Measurements from ENCODE around the gene OPCML. TPM values are rescaled to one million over a fixed set of nuclear protein-coding genes. Genes with fewer than 3 reads are reported as not detected.

The OPCML gene
- total and polyA plus RNA-seq, 7 donors, result 0.01 to 0.80 (median 0.07) TPM; not detected in 4

DNA sequence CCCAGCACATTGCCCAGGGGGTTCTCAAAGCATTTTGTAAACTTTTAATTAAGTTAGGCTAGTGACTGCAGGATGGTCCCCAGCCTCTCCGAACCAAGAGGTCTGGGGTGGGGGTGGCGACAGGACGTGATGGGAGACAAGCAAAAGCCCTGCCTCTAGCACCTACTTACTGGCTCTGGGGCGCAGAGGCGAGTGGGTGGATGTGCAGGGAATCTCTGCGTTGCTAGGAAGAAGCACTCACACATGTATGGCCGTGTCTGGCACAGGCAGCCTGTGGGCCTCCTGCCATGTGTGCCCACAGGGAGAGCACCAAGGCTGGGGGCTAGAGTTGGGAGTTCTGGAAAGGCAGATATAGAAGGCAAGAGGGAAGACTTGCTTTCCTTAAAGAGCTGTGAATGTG lies 6.3 kb downstream of the OPCML start:
- H3K9me3 ChIP-seq, result no peaks in the 10 kb centered on the region
- DNase-seq (no peak), ATAC-seq (no peak)
- TF ChIP-seq, protein P1, sequence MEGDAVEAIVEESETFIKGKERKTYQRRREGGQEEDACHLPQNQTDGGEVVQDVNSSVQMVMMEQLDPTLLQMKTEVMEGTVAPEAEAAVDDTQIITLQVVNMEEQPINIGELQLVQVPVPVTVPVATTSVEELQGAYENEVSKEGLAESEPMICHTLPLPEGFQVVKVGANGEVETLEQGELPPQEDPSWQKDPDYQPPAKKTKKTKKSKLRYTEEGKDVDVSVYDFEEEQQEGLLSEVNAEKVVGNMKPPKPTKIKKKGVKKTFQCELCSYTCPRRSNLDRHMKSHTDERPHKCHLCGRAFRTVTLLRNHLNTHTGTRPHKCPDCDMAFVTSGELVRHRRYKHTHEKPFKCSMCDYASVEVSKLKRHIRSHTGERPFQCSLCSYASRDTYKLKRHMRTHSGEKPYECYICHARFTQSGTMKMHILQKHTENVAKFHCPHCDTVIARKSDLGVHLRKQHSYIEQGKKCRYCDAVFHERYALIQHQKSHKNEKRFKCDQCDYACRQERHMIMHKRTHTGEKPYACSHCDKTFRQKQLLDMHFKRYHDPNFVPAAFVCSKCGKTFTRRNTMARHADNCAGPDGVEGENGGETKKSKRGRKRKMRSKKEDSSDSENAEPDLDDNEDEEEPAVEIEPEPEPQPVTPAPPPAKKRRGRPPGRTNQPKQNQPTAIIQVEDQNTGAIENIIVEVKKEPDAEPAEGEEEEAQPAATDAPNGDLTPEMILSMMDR (IDR thresholded peaks at IDR 0.05), result no peak
- no peaks in the 10 kb centered on the region for H3K36me3 ChIP-seq (ENCODE audit: insufficient read depth in 1 of 2, low read depth in 1 of 2)
- no peak overlapping the region for H3K27ac ChIP-seq
- H3K4me3 ChIP-seq, result no peak overlapping the region
- no peaks in the 10 kb centered on the region for H3K4me1 ChIP-seq
- intact Hi-C loops (cut with DNase I), result no loop called here
- WGBS, 3 donors, result 69 to 79% (median 78%) methylated on average over 7 of the region's 7 CpGs
- H3K27me3 ChIP-seq (ENCODE audit: insufficient read depth in 3 of 3, low read length in 2 of 3), result peaks cover 3 to 28% (median 14%) of the 10 kb centered on the region in 3 donors

DNA sequence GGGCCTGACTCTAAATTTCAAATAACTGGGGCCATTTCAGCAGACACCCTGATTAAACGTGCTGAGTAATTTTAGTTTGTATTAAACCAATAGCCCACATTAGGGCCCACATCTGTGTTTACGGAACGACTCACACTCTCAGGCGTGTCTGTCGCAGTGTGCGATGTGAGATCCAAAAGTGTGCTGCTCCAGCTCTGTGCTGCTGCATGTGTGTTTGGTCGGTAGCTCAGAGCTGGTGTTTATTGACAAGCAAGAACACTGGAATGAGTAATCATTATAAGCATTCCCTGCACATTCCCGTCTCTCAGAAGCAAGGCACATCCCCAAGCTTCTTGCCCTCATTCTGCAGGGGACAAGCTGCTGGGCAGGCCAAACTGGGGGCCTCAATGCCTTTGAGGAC lies 7.8 kb downstream of the OPCML start:
- intact Hi-C loops (cut with DNase I), result no loop called here
- H3K36me3 ChIP-seq (ENCODE audit: insufficient read depth in 1 of 2, low read depth in 1 of 2), result no peaks in the 10 kb centered on the region
- no peak overlapping the region for H3K4me3 ChIP-seq
- TF ChIP-seq, protein P1 (IDR thresholded peaks at IDR 0.05), result no peak
- peaks cover 3 to 15% (median 9%) of the 10 kb centered on the region in 3 donors for H3K27me3 ChIP-seq (ENCODE audit: insufficient read depth in 3 of 3, low read length in 2 of 3)
- H3K27ac ChIP-seq, result no peak overlapping the region
- H3K4me1 ChIP-seq, result no peaks in the 10 kb centered on the region
- H3K9me3 ChIP-seq, result no peaks in the 10 kb centered on the region
- DNase-seq (no peak), ATAC-seq (no peak)
- 85 to 91% (median 87%) methylated on average over 8 of the region's 8 CpGs for WGBS, 3 donors

DNA sequence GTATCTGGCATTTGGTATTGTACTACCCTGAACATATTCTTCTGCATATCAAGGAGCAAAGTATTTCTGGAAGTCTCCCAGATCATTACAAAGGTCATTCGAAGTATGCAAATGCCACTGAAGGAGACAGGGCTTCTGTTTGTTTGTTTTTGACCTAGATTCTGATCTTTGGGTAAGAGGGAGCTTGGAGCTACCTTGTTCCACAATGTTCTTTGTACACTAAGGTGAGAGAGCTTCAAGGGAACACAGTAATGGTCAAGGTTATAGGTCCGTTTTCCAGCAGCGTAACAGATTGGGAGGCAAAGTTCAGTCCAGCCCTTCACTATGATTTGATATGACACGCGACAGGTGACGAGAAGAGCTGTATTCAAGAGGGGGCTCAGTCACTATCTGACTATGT lies 10.0 kb downstream of the OPCML start:
- H3K36me3 ChIP-seq (ENCODE audit: insufficient read depth in 1 of 2, low read depth in 1 of 2), result no peaks in the 10 kb centered on the region
- H3K4me3 ChIP-seq, result no peak overlapping the region
- DNase-seq, result no peak
- no peaks in the 10 kb centered on the region for H3K4me1 ChIP-seq
- no peak for ATAC-seq
- H3K9me3 ChIP-seq, result no peaks in the 10 kb centered on the region
- TF ChIP-seq, protein P1 (IDR thresholded peaks at IDR 0.05), result no peak
- WGBS, 3 donors, result 86 to 91% (median 87%) methylated on average over 6 of the region's 6 CpGs
- intact Hi-C loops (cut with DNase I), result no loop called here
- H3K27me3 ChIP-seq (ENCODE audit: insufficient read depth in 3 of 3, low read length in 2 of 3), result no peaks in the 10 kb centered on the region
- H3K27ac ChIP-seq, result no peak overlapping the region

DNA sequence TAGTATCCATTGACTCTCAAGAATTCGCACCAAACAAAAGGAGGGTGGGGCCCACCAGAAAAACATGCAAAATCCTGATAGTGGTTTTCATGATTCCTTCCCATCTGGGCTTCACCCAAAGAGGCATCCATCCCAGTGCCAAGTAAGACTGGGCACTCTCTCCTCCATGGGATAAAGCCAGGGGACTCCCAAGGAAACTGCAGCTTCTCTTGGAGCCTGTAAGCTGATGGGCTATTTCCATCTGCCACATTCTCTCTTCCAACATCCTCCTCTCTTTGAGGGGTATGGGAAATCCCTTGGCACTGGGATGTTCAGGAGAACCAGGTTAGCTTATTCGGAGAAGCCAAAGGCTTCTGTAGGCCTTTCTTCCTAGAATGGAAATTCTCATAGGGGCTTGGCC lies 10.8 kb downstream of the OPCML start:
- Histone ChIP-seq H3K36me3 (ENCODE audit: insufficient read depth in 1 of 2, low read depth in 1 of 2) (no peaks in the 10 kb centered on the region), H3K27me3 (ENCODE audit: insufficient read depth in 3 of 3, low read length in 2 of 3) (no peaks in the 10 kb centered on the region), H3K4me1 (no peaks in the 10 kb centered on the region), H3K27ac (no peak overlapping the region), H3K4me3 (no peak overlapping the region), H3K9me3 (no peaks in the 10 kb centered on the region)
- ATAC-seq (no peak), DNase-seq (no peak)
- intact Hi-C loops (cut with DNase I), result no loop called here
- 62 to 82% (median 64%) methylated on average over 2 of the region's 2 CpGs for WGBS, 3 donors
- TF ChIP-seq, protein P1 (IDR thresholded peaks at IDR 0.05), result no peak

DNA sequence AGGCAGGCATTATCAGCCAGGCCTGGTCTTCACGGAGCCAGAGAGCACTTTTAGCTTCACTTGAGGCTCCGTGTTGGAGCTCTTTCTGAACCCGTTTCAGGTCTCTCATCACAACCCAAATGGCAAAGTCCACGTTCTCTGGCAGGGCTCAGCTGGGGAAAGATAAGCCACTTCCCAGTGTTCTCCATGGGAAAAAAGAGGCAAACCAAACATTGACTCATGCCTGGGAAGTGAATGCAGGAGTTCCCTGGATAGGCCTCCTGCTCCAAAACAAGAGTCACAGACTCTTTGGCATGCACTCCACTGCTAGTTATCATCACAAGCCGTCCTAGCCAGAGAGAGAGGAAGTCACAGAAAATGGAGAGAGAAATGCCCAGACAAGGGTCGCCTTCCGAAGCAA lies 11.6 kb downstream of the OPCML start:
- no peaks in the 10 kb centered on the region for H3K36me3 ChIP-seq (ENCODE audit: insufficient read depth in 1 of 2, low read depth in 1 of 2)
- no peak for DNase-seq
- 40 to 64% (median 43%) methylated on average over 7 of the region's 7 CpGs for WGBS, 3 donors

More for the DNA sequence above, 11.6 kb downstream of the OPCML start:
- Histone ChIP-seq H3K27me3 (ENCODE audit: insufficient read depth in 3 of 3, low read length in 2 of 3) (peaks cover 0 to 2% (median 0%) of the 10 kb centered on the region in 3 donors), H3K4me3 (no peak overlapping the region), H3K27ac (no peak overlapping the region), H3K4me1 (no peaks in the 10 kb centered on the region), H3K9me3 (no peaks in the 10 kb centered on the region)
- intact Hi-C loops (cut with DNase I), result no loop called here
- TF ChIP-seq, protein P1 (IDR thresholded peaks at IDR 0.05), result no peak
- ATAC-seq, result no peak

All from psoas muscle (tissue), 8 donors.